GM18498 (cell line): Measurements from ENCODE around the gene CDKN2AIPNL.

ENCODE experiments used
- ATAC-seq: cut with Tn5 transposase; IDR thresholded peaks from one replicate; pipeline ENCODE4 v1.9.1; 2021; ENCODE audit warnings: mild to moderate bottlenecking, moderate library complexity; ENCODE audit not compliant: unreplicated experiment

CDKN2AIPNL gene, protein sequence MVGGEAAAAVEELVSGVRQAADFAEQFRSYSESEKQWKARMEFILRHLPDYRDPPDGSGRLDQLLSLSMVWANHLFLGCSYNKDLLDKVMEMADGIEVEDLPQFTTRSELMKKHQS

DNA sequence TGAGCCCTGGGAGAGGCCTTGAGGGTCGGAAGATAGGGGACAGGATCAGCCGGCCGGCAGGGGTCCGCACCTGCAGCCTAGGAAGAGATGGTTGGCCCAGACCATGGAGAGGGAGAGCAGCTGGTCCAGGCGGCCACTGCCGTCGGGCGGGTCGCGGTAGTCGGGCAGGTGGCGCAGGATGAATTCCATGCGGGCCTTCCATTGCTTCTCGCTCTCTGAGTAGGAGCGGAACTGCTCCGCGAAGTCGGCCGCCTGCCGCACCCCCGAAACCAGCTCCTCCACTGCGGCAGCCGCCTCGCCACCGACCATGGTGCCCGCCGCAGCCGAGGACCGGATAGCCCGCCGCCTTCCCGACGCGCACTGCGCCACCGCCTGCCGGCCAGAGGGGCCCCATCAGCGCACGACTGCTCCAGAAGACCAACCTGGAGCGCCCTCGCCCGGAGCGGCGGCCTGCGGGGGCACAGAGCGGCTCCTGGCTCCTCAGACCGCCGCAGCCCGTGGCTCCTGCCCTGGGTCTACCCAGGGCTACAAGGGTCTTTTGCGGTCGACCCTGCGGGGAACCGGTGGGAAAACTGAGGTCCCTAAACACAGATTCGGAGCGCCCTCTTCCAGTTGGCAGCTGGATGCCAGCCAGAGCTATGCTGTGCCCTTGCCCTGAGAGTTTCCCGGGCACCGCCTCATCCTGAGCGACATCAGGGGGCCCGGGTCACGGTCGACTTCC is at the start of gene CDKN2AIPNL:
Gene CDKN2AIPNL (minus strand): TSS at position 336 of the 721 bp plus-strand sequence. CDS start 27 bp downstream, at position 309.
- peak; percentile 97 for ATAC-seq

DNA sequence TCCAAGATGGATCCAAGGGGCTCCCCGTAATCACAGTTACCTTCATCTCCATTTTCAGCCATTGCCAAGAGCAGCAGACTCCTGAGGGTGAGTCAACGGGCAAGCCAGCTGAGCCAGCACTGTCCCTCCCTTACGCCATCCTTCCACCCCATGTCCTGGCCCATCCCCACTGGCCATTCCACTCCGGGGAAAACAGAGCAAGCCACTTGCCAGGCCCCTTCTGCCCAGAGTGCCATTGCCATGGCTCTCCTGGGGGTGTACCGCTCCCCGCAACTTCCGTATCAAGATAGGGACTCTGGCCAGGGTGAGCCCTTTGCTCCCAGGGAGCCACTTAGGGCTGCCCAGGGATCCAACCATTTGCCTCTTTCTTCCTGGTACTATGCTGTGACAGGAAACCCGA is 48.9 kb upstream of the CDKN2AIPNL start:
- no peak for ATAC-seq

DNA sequence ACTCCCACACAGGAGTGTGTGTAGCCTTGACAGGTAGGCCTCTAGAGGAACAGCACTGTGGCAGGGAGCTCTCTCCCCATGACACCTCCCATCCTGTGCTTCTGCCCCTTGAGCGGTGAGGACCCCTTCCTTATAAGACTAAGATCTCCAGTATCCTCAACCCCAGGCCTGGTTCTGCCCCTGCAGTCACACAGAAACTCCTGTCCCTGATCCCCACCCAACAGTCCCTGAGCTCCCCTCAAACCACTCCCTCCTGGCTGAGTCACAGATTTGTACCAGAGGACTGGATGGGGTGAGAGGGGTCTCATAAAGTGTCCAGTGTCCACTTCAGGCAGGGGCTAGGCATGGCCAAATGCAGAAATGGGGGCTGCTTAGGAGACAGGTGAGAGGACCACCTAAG is 47.8 kb upstream of the CDKN2AIPNL start:
- no peak for ATAC-seq

DNA sequence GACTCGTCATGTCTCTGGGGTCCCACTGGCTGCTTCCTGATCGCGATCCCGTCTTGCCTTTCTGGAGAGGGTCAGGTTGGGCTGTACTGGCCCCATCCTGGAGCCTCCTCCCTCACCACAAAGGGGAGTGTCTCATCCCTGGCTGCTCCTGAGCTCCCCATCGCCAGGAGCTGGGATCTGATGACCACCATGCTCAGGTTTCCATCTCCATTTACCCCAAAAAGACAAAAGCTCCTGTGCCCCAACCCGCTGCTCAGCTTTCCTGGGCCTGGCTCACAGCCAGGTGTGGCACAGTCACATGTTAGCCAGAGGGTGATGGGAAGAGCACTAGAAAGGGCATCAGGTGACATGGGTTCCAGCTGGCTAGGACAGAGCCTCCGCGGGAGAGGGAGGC is 47.3 kb upstream of the CDKN2AIPNL start:
- no peak for ATAC-seq

DNA sequence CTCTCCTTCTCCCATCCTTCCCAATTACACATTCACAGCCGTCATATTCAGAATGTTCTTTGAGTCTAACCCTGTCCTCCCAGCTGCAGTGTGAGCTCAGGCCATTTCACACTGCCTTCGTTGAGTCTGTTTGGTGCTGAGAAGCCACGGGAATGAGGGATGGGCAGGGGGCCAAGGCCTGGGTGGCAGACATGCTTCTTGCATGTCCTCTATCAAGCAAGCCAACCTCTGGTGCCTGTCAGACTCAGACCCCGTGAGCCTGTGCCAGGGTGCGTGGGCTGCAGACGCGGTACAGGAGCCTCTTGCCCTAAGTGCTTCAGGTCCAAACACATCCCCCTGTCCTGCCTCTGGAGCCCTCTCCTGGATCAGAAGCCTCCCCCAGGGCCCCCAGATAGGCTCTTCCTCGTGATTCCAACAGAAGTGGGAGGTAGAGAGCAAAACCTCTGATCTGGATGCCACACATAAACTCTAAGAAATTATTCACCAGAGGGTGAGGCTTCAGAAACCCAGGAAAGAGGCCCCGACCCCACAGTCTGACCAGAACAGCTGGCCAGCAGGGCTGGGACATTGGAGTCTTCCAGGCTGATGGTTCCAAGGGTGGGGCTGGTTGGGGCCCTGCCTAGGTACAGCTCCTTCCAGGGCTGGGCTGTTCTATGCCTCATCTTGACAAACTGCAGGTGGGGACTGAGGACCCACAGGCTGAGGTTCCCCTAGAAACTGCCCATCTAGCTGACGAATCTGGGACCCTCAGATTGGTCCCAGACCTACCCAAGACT is 46.7 kb upstream of the CDKN2AIPNL start:
- ATAC-seq, result no peak

DNA sequence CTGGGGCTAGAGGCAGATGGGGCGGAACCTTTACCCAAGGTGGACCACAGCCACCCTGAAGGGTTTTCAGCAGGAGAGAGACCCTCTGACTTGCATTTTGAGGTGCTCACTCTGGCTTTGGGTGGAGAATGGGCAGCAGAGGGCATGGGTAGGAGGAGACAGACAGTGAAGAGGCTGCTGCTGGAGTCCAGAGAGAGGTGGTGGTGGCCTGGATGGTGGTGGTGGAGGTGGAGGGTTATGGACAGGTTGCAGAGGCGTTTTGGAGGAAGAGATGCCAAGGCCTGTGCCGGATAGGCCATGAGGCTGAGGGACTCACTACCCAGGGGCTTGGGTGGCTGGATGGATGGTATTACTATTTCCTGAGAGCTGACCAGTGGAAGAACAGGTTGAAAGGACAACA is 46.1 kb upstream of the CDKN2AIPNL start:
- no peak for ATAC-seq

DNA sequence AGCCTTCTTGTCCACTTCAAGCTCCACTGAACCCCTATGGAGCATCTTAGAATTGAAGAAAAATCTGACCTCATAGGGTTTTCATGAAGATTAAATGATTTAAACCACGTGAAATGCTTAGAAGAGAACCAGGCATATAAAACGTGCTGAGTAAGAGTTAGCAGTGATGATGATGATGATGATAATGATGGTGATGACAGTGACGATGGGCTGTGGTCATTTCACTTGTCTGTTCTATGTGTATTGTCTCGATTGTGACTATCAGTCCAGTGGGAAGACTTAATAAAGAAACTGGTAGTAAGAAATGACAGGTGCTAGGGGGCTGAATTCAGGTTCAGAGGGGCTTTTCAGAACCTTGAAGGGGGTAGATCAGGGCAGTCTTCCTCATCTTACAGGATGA is 45.1 kb upstream of the CDKN2AIPNL start:
- no peak for ATAC-seq

DNA sequence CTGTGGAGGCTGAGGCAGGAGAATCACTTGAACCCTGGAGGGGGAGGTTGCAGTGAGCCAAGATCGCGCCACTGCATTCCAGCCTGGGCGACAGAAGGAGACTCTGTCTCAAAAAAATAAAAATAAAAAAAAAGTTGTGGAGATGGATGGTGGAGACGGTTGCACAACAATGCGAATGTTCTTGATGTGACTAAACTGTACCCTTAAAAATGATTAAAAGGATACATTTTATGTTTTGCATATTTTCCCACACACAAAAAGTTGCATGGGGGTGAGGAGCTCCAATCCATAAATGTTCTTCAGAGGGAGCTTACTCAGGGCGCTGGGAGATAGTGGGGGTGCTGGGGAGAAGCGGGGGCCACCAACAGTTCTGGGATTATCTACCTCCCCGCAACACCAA is 43.8 kb upstream of the CDKN2AIPNL start:
- no peak for ATAC-seq

DNA sequence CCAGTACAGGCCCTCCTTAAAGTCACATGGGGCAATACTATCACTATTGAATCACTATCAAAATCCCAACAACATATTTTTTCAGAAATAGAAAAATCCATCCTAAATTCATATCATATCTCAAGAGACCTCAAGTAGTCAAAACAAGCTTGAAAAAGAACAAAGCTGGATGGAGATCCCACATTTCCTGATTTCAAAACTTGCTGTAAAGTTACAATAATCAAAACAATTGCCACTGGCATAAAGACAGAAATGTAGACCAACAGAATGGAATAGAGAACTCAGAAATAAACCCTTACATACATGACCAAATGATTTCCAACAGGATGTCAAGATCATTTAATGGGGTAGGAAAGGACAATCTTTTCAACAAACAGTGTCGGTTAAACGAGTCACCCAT is 41.3 kb upstream of the CDKN2AIPNL start:
- no peak for ATAC-seq

DNA sequence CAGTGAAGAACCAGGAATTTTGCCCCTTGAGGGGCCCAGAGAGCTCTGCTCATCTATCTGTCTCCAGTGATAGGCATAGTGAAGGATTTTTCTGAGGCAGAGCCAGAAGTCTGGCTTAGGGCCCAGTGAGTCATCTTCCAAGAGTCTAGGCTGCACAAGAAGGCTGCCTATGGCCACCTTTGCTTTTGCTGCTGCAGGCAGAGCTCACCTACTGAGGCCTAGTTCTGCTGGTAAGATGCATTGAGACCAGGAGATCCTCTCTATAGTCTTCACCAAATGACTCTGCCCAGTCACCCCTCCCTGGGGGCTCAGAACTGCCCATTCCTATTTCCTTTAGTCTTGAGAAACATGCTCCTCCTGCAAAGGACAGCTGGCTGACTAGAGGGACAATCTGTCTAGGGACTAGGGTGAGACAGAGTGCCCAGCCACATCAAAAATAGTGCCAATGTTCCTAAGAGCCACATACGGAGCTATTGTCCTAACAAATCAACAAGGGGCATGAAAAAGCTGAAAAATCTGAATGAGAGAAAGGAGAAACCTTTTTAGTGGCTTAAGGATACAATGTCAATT is 40.3 kb upstream of the CDKN2AIPNL start:
- ATAC-seq, result no peak

DNA sequence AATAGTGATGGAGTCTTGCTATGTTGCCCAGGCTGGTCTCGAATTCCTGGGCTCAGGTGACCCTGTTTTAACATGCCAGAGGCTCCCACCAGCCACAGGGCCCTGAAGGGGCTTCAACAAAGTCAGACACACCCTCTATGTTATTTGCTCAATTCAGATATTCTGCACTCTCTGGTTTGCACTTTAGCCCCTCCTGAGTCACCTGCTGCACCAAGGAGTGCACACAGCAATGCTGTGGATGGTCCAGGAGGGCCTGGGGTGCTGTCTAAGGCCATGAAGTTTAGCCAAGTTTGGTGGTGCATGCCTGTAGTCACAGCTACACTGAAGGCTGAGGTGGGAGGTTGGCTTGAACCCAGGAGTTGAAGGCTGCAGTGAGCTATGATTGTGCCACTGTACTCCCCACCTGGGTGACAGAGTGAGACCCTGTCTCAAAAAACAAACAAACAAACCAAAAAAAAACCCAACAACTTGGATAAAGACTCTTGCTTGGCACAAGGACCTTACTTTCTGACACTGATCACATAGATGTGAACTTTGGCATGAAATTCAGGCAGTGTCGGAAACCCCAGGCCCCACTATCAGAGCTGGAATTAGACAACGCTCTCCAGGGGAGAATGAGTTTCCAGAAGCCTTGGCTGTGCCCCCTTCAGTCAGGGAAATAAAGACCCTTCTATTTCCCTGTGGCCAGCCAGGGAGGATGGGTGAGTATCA is 39.7 kb upstream of the CDKN2AIPNL start:
- ATAC-seq, result no peak

DNA sequence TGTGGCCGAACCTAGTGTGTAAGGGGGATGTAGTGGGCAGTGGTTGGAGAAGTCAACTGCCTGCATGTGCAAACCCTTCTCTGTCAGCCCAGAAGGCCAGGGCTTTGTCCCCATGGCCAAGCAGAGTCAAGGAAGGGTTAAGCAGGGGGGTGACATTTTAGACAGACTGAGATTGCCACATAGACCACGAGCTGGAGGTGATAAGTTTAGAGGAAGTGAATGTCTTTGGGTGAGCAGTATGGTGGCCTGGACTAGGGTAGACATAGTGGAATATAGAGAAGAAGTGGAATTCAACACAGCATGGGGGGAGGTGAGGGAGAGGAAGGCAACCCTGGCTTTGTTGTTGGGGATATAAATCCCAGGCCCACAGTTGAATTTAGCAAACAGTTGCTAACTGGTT is 38.7 kb upstream of the CDKN2AIPNL start:
- ATAC-seq, result no peak

DNA sequence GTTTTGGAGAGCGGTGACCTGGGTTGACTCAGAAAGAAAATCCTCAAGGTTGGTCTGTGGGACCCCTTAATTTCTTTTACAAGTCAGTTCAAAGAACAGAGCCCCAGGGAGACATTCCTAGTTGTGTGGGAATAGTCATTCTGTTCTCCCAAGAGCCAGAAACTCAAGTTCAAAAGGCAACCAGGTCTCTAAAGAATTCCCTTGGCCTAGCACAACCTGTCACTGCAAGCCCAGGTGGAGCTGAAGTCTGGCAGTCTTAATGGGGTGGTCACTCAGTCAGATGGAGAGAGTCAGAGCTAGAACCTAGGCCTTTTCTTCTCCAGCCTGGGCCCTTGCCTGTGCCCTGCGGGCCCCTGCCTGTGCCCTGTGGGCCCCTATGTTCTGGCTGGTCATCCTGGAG is 37.5 kb upstream of the CDKN2AIPNL start:
- ATAC-seq, result no peak

DNA sequence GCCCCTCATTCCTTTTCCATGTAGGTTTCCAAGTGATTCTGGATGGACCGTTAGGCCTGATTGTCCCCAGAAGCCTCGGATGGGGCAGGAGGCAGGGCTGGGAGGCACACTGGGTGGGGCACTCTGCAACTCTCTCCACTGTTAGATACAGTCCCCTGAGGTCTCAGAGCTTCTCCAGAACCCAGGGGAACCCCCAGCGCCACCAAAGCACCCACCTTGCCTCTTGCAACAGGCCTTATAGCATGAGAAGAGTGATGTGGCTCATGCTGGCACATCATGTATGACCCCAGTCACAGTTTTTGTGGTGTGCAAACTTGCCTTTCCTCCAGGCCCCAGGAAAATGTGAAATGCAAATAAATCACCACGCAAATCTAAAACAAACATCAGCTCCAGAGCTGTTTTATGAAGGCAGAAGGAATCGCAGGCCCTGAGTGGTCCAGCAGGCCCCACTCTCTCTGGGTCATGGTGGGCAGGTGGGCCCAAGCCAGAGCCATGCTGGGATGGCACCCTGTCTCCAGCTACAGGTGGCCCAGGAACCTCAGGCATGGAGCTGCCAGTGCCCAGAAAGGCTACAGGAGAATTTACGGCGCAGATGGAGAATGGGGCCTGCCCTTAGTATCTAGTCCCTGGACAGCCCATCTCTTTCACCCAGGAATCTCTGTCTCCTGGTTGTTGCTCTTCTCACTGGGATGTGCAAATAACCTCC is 36.3 kb upstream of the CDKN2AIPNL start:
- no peak for ATAC-seq

DNA sequence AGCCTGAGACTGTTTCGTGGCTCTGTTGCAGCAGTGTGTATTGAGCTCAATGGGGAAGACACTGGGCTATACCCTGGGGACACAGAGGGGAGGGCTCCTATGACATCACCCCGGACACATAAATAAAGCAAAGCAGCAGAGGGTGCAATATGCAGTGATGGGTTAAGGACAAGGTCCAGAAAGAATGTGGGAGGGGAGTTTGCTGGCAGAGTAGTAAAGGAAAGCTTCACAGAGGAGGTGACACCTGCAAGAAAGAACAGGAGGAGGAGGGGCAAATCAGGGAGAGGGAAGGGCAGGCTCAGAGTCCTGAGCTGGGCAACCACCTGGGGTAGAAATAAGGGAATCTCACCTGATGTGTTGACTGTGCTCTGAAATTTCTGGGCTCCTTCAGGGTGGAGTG is 35.3 kb upstream of the CDKN2AIPNL start:
- ATAC-seq, result no peak

DNA sequence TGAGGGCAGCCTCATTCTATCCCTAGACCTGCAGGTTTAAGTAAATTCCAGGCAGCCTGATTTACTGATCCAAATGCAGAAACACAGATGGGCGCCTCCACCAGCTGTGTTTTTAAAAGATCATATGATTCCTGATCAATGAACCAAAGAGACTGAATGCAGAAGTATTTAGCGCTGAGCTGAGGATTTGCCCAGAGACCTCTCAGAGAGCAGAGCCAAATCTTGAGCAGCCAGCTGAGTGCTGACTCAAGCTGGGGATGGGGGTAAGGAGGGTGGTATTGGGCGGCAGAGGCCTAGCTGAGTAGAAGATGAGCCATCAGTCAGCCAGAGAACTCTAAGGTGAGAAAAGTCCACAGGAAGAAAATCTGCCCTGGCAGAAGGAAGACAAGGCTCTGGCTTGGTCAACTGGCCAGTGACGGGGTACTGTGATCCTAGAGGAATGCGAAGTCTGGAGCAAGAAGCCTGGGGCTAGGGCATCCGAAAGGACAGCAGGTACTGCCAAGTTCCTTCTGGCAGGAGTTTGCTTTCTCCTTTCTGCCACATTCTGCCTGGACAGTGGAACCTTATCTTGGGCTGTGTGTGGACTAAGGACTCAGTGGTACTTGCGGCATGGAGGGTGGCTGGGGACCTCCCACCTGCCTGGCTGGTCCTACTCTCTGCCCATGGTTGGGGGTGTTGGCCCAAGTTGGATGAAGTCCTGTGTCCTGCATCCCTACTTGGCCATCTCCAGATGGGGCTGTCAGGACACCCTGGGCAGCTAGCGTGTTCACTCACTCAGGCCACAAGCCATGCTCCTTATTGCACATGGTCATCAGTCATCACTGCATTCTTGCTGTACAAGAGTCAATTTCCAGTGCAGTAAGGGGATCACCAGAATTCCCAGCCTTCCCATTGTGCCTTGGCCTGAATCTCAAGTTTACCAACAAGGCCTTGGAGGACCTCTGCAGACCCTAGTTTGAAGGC is 34.5 kb upstream of the CDKN2AIPNL start:
- ATAC-seq, result no peak

DNA sequence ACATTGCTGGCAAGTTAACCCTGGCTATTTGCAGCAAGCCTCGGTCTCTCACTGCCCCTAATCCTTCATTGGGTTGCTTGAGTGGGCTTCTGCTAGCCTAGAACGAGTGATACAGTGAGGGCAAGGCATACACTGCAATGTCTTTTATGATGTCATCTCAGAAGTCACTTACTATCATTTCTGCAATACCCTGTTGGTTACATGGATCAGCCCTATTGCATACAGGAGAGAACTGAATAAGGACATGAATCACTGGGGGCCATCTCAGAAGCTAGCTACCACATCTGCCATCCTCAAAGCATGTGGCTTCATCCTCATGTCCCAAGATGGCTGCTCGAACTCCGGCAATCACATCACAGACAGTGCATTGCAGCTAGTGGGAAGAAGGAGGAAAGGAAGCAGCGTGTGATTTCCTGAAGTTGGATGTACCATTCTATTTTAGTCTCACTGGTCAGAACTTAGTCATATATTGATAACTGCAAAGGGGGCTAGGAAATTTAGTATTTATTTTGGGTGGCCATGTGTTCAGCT is 33.3 kb upstream of the CDKN2AIPNL start:
- no peak for ATAC-seq

DNA sequence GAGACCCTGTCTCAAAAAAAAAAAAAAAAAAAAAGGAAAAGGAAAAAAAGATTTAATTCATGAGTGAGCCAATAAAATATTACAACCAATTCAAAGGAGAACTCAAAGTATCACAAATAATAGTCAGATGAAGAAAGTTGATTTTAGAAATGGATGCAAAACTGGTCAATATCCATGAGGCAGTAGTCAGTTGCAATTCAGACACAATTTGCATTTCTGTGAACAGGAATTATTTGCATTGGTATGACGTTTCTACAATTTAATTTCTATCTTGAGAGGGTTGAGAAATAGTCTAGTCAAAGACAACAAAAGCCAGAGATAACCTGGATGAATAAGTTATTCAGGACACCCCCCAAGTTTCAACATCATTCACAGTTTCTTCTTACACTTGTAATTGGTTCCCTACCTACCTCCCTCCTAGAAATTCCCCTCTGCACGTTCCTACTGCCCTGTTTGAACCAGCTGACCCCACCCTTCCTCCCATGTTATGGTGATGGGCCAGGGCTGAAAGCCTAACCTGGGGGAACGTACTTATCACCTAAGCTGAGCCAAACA is 28.6 kb upstream of the CDKN2AIPNL start:
- ATAC-seq, result no peak

DNA sequence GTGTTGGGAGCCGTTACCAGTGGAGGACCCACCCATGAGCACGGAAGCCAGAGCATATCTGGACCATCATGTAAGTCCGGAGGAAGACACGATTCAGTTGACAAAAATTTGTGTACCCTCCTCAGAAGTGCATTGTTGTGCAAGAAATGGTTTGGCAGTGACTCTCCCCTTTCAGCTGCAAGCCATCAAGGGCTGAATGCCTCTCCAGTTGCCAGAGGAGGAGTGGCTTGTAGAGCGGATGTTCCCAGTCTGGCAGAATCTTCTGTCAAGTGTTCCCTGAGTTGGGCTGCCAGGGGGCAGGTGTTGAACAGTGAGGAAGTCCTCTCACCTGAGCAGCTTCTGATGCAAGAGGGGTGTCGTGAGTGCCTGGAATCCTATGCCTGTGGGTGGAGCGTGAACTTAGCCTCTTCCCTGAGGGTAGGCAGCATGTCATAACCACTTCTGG is 27.6 kb upstream of the CDKN2AIPNL start:
- ATAC-seq, result no peak
